Measurements from ENCODE around the gene BCL11B.

The BCL11B gene

GRCh38 chr14:99201351-99202073 is 70.5 kb downstream of the BCL11B start:
- TF ChIP-seq TCF12 (IDR thresholded peaks at IDR 0.05; ENCODE audit: low read depth) (no peak), TEAD4 (IDR thresholded peaks at IDR 0.05) (no peak), RAD21 (IDR thresholded peaks at IDR 0.05; ENCODE audit: low read depth) (no peak)

GRCh38 chr14:99200654-99201005 is 71.4 kb downstream of the BCL11B start:
- TF ChIP-seq EGR1 (IDR thresholded peaks at IDR 0.05) (no peak), NFIC (IDR thresholded peaks at IDR 0.05) (no peak), CEBPB (IDR thresholded peaks at IDR 0.05) (no peak), TAF1 (IDR thresholded peaks at IDR 0.05; ENCODE audit: low read depth) (no peak), TCF12 (IDR thresholded peaks at IDR 0.05; ENCODE audit: low read depth) (no peak), ZBTB7A (IDR thresholded peaks at IDR 0.05; ENCODE audit: low read depth) (no peak), EP300 (IDR thresholded peaks at IDR 0.05; ENCODE audit: borderline replicate concordance) (no peak), YY1 (IDR thresholded peaks at IDR 0.05; ENCODE audit: low read depth) (no peak), REST (IDR thresholded peaks at IDR 0.05; ENCODE audit: low read depth) (no peak), FOXM1 (IDR thresholded peaks at IDR 0.05; ENCODE audit: borderline replicate concordance, low read depth) (no peak), USF1 (IDR thresholded peaks at IDR 0.05) (no peak)

- no peak for TF ChIP-seq FOXM1 (IDR thresholded peaks at IDR 0.05; ENCODE audit: borderline replicate concordance, low read depth)
- TF ChIP-seq MAX (IDR thresholded peaks at IDR 0.05) = no peak
- no peak for TF ChIP-seq NFIC (IDR thresholded peaks at IDR 0.05)
- no peak for TF ChIP-seq CREB1 (IDR thresholded peaks at IDR 0.05; ENCODE audit: low read depth)
- no peak for TF ChIP-seq TCF12 (IDR thresholded peaks at IDR 0.05; ENCODE audit: low read depth)
- TF ChIP-seq ZBTB7A (IDR thresholded peaks at IDR 0.05; ENCODE audit: low read depth) = no peak
- TF ChIP-seq CEBPB (IDR thresholded peaks at IDR 0.05) = no peak
- TF ChIP-seq TAF1 (IDR thresholded peaks at IDR 0.05; ENCODE audit: low read depth) = no peak
- TF ChIP-seq RAD21 (IDR thresholded peaks at IDR 0.05; ENCODE audit: low read depth) = no peak
- no peak for TF ChIP-seq TEAD4 (IDR thresholded peaks at IDR 0.05)
Measured at GRCh38 chr14:99199846-99200653, 71.9 kb downstream of the BCL11B start.

GRCh38 chr14:99198746-99199502 is 73.1 kb downstream of the BCL11B start:
- no peak for TF ChIP-seq NFIC (IDR thresholded peaks at IDR 0.05)
- TF ChIP-seq TEAD4 (IDR thresholded peaks at IDR 0.05) = no peak
- TF ChIP-seq ZBTB7A (IDR thresholded peaks at IDR 0.05; ENCODE audit: low read depth) = no peak
- no peak for TF ChIP-seq RAD21 (IDR thresholded peaks at IDR 0.05; ENCODE audit: low read depth)
- no peak for TF ChIP-seq EP300 (IDR thresholded peaks at IDR 0.05; ENCODE audit: borderline replicate concordance)
- no peak for TF ChIP-seq USF1 (IDR thresholded peaks at IDR 0.05)
- no peak for TF ChIP-seq CEBPB (IDR thresholded peaks at IDR 0.05)
- TF ChIP-seq REST (IDR thresholded peaks at IDR 0.05; ENCODE audit: low read depth) = no peak
- no peak for TF ChIP-seq MAX (IDR thresholded peaks at IDR 0.05)
- no peak for TF ChIP-seq TAF1 (IDR thresholded peaks at IDR 0.05; ENCODE audit: low read depth)

GRCh38 chr14:99196310-99196650 is 75.7 kb downstream of the BCL11B start:
- no peak for TF ChIP-seq ZBTB7A (IDR thresholded peaks at IDR 0.05; ENCODE audit: low read depth)
- no peak for TF ChIP-seq YY1 (IDR thresholded peaks at IDR 0.05; ENCODE audit: low read depth)
- TF ChIP-seq CREB1 (IDR thresholded peaks at IDR 0.05; ENCODE audit: low read depth) = no peak
- no peak for TF ChIP-seq RAD21 (IDR thresholded peaks at IDR 0.05; ENCODE audit: low read depth)
- no peak for TF ChIP-seq USF1 (IDR thresholded peaks at IDR 0.05)
- TF ChIP-seq NFIC (IDR thresholded peaks at IDR 0.05) = no peak
- no peak for TF ChIP-seq TEAD4 (IDR thresholded peaks at IDR 0.05)
- no peak for TF ChIP-seq MAX (IDR thresholded peaks at IDR 0.05)
- TF ChIP-seq EGR1 (IDR thresholded peaks at IDR 0.05) = no peak
- TF ChIP-seq FOXM1 (IDR thresholded peaks at IDR 0.05; ENCODE audit: borderline replicate concordance, low read depth) = no peak
- TF ChIP-seq TCF12 (IDR thresholded peaks at IDR 0.05; ENCODE audit: low read depth) = no peak
- TF ChIP-seq REST (IDR thresholded peaks at IDR 0.05; ENCODE audit: low read depth) = no peak

Data from Ishikawa (cell line).